ENCODE results near the gene CMSS1.

Gene CMSS1

GRCh38 chr3:99839613-99840012 is 22.0 kb downstream of the CMSS1 start:
- TF ChIP-seq TAF1 (IDR thresholded peaks at IDR 0.05; ENCODE audit: borderline replicate concordance, insufficient read depth, low read length) = no peak
- TF ChIP-seq FOXP2 (optimal IDR thresholded peaks at IDR 0.05; ENCODE audit: borderline replicate concordance, extremely low read depth, extremely low read length, insufficient read depth) = no peak

- TF ChIP-seq TAF1 (IDR thresholded peaks at IDR 0.05; ENCODE audit: borderline replicate concordance, insufficient read depth, low read length) (no peak), FOXP2 (optimal IDR thresholded peaks at IDR 0.05; ENCODE audit: borderline replicate concordance, extremely low read depth, extremely low read length, insufficient read depth) (no peak), REST (IDR thresholded peaks at IDR 0.05; ENCODE audit: insufficient read depth in 1 of 2, low read depth in 2 of 2, low read length in 2 of 2) (no peak), POLR2AphosphoS5 (IDR thresholded peaks at IDR 0.05; ENCODE audit: low read depth, low read length) (no peak), SIN3A (IDR thresholded peaks at IDR 0.05; ENCODE audit: borderline replicate concordance, insufficient read depth, low read length) (no peak)
Observed at GRCh38 chr3:99842826-99843589, 25.3 kb downstream of the CMSS1 start.

GRCh38 chr3:99843590-99844258 is 26.1 kb downstream of the CMSS1 start:
- TF ChIP-seq POLR2AphosphoS5 (IDR thresholded peaks at IDR 0.05; ENCODE audit: low read depth, low read length) = no peak
- no peak for TF ChIP-seq SIN3A (IDR thresholded peaks at IDR 0.05; ENCODE audit: borderline replicate concordance, insufficient read depth, low read length)
- TF ChIP-seq TAF1 (IDR thresholded peaks at IDR 0.05; ENCODE audit: borderline replicate concordance, insufficient read depth, low read length) = no peak
- no peak for TF ChIP-seq FOXP2 (optimal IDR thresholded peaks at IDR 0.05; ENCODE audit: borderline replicate concordance, extremely low read depth, extremely low read length, insufficient read depth)
- no peak for TF ChIP-seq REST (IDR thresholded peaks at IDR 0.05; ENCODE audit: insufficient read depth in 1 of 2, low read depth in 2 of 2, low read length in 2 of 2)

- TF ChIP-seq REST (IDR thresholded peaks at IDR 0.05; ENCODE audit: insufficient read depth in 1 of 2, low read depth in 2 of 2, low read length in 2 of 2) (no peak), SIN3A (IDR thresholded peaks at IDR 0.05; ENCODE audit: borderline replicate concordance, insufficient read depth, low read length) (no peak), POLR2AphosphoS5 (IDR thresholded peaks at IDR 0.05; ENCODE audit: low read depth, low read length) (no peak), FOXP2 (optimal IDR thresholded peaks at IDR 0.05; ENCODE audit: borderline replicate concordance, extremely low read depth, extremely low read length, insufficient read depth) (no peak), TAF1 (IDR thresholded peaks at IDR 0.05; ENCODE audit: borderline replicate concordance, insufficient read depth, low read length) (no peak)
Observed at GRCh38 chr3:99845331-99845730, 27.7 kb downstream of the CMSS1 start.

- TF ChIP-seq POLR2AphosphoS5 (IDR thresholded peaks at IDR 0.05; ENCODE audit: low read depth, low read length) (no peak), REST (IDR thresholded peaks at IDR 0.05; ENCODE audit: insufficient read depth in 1 of 2, low read depth in 2 of 2, low read length in 2 of 2) (no peak), TAF1 (IDR thresholded peaks at IDR 0.05; ENCODE audit: borderline replicate concordance, insufficient read depth, low read length) (no peak), FOXP2 (optimal IDR thresholded peaks at IDR 0.05; ENCODE audit: borderline replicate concordance, extremely low read depth, extremely low read length, insufficient read depth) (no peak), SIN3A (IDR thresholded peaks at IDR 0.05; ENCODE audit: borderline replicate concordance, insufficient read depth, low read length) (no peak)
Observed at GRCh38 chr3:99845999-99846398, 28.3 kb downstream of the CMSS1 start.
